Tibial nerve (tissue), 4 donors: ENCODE results near the gene PSMB2.

Experiments
- EP300 ChIP-seq, 2 donors: sonication (generic); formaldehyde crosslinking; IDR thresholded peaks; one replicate each; pipeline ENCODE4 v1.6.1; 2017; ENCODE audit warnings: antibody characterized with exemption in 2 of 2, mild to moderate bottlenecking in 1 of 2
- POLR2A ChIP-seq, 2 donors: fragments of 450-650 bp; IDR thresholded peaks; one replicate each; pipeline ENCODE4 v1.6.1; 2017; ENCODE audit warnings: antibody characterized with exemption in 2 of 2, mild to moderate bottlenecking in 2 of 2, moderate library complexity in 2 of 2
- TF ChIP-seq, protein P1 (sequence below), 5 experiments: fragments of 200-600 bp in 3 of 5; fragments of 450-650 bp in 2 of 5; sonication (generic) in 3 of 5; IDR thresholded peaks; one replicate each; pipeline ENCODE4 v1.5.1; 2016 to 2019; ENCODE audit warnings: antibody characterized with exemption in 5 of 5, mild to moderate bottlenecking in 3 of 5, moderate library complexity in 2 of 5

DNA sequence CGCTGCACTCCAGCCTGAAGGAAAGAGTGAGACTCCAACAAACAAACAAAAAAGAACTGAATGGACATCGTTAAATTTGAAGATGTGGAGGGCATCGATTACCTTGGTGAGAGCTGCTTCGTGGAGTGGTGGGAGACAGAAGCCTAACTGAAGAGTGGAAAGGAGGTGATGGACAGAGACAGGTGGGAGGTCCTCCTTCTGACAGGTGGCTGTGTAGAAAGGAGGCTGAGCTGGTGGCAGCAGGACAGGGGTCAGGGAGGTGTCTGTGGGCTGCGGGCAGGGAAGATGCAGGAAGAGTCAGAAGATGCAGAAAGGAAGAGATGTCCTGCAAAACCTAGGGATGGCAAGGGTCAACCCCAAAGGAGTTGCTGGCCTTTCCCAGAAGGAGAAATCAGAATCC lies 46.8 kb upstream of the PSMB2 start:
- TF ChIP-seq, protein P1, sequence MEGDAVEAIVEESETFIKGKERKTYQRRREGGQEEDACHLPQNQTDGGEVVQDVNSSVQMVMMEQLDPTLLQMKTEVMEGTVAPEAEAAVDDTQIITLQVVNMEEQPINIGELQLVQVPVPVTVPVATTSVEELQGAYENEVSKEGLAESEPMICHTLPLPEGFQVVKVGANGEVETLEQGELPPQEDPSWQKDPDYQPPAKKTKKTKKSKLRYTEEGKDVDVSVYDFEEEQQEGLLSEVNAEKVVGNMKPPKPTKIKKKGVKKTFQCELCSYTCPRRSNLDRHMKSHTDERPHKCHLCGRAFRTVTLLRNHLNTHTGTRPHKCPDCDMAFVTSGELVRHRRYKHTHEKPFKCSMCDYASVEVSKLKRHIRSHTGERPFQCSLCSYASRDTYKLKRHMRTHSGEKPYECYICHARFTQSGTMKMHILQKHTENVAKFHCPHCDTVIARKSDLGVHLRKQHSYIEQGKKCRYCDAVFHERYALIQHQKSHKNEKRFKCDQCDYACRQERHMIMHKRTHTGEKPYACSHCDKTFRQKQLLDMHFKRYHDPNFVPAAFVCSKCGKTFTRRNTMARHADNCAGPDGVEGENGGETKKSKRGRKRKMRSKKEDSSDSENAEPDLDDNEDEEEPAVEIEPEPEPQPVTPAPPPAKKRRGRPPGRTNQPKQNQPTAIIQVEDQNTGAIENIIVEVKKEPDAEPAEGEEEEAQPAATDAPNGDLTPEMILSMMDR (IDR thresholded peaks at IDR 0.05) = no peak
- TF ChIP-seq POLR2A (IDR thresholded peaks at IDR 0.05) = no peak
- TF ChIP-seq EP300 (IDR thresholded peaks at IDR 0.05) = no peak
